Epithelial cell of prostate (primary cell): ENCODE data around the gene PWP2.
"Not testable (repeated sequence)": the region's sequence is repeated elsewhere in the genome, so short reads cannot be mapped to it uniquely, and the experiment has no call there.

Experiments used
- DNase-seq: peaks from one replicate; pipeline ENCODE4 v3.0.0-alpha.2; 2011; ENCODE audit warnings: low read depth, low spot score
- H3K27ac ChIP-seq: fragments of 450-650 bp; 2 replicates; pipeline ENCODE4 v1.5.1; 2017; ENCODE audit warnings: mild to moderate bottlenecking

The PWP2 gene

DNA sequence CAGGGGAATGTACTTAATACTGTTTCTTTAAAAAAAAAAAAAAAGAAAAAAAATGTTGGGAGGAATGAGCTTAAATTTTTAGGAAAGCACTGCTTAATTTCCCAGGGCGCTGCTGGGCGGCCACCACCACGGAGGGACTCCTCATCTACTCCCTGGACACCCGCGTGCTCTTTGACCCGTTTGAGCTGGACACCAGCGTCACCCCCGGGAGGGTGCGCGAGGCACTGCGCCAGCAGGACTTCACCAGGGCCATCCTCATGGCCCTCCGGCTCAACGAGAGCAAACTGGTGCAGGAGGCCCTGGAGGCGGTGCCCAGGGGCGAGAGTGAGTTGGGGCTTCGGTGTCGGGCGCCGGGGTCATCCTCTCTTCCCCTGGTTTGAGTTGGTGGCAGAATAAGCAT, 20.6 kb downstream of the PWP2 start:
- DNase-seq, H3K27ac ChIP-seq: not testable (repeated sequence)

DNA sequence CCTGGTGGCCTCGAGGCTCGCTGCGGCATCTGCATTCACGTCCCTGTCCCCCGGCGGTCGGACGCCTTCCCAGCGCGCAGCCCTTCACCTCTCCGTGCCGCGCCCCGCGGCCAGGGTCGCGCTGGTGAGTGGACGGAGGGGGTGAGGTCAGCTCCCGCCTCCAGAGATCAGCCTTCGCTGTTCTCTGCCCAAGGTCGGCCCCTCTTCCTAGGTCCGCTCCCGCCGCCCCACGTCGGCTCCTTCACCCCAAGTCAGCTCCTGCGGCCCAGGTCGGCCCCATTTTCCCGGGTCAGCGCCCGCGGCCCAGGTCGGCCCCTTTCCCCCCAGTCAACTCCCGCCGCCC, 26.5 kb downstream of the PWP2 start:
- H3K27ac ChIP-seq, DNase-seq: not testable (repeated sequence)

DNA sequence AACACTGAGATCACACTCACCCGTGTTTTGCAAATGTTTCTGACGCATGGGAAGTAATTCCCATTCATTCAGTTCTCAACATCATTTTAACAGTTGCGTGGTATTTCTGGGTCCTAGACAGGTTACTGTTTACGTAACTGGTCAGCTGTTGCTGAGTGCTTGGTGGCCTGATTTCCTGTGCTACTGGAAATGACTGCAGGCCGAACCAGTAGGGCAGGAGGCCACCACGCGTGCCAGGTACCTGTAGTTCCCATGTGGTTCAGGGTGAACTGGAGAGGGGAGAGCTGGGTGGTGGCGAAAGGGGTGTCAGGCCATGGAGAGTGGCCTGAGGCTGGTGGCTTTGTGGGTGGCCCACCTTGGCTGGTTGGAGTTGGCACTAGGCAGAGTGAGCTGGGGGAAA, 27.5 kb downstream of the PWP2 start:
- DNase-seq, H3K27ac ChIP-seq: not testable (repeated sequence)

DNA sequence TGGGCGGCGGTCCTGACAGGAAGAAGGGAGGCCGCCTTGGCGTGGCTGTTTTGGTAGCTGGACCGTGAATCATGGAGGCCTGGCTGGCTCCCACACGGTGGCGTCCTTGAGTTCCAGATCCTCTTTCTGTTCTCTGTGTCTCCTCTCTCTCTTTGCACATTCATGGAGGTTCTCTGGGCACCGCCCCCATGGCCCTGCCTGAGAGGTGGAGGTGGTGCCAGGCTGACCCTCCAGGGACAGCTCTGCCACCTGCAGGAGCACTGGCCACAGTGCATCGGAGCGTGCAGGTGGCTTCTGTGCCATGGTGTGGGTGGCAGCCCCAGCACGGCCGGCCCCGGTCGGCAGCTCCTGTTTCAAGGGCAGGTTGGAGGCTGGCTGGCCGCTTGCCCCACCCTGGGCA, 30.8 kb downstream of the PWP2 start:
- not testable (repeated sequence) for H3K27ac ChIP-seq, DNase-seq

DNA sequence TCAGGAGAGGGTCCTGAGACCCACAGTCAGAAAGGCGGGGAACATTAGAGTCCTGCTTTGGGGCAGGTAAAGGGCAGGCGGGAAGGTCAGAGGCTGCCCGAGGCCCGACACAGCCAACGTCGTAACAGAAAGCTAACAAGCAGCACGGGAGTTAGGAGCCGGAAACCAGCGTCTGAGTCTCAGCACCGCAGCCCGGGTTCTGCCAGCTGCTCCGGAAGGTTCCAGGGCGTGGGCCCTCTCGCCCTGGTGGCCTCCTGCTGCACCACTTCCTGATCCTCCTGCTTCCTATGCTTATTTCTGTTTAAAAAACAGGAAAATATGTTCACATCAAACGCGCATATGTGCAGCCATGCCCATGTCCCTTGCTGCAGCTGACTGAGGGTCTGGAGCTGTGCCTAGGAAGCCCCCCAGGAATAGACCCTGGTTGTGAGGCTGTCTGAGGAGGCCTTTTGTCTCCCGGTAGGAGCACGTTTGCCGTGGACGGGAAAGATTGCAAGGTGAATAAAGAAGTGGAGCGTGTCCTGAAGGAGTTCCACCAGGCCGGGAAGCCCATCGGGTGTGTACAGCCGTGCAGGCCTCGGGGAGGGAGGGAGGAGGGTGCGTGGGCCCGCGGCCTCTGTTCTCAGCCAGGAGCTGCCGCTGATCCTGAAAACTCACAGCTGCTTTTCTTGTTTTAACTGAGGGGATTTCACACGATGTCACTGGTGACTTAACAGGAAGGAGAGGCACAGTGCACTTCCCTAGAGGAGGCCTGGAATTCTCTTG, 32.8 kb downstream of the PWP2 start:
- H3K27ac ChIP-seq, DNase-seq: not testable (repeated sequence)

DNA sequence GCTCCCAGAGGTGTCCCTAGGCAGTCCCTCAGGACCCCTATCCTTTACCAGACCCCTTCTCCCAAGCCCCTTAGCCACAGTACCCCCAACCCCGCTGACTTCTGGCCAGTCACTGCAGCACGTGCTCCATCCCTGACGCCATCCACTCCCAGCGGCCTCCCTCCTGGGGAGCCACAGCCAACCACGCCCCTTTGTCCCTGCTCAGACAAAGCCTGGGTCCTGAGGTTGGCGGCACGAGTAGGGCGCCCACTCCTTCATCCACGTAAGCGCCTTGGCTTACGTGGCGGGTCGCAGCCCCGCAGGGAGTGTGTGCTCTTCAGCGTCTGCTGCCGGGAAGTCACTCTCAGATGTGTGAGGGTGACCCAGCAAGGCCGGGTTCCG, 33.3 kb downstream of the PWP2 start:
- not testable (repeated sequence) for H3K27ac ChIP-seq, DNase-seq

DNA sequence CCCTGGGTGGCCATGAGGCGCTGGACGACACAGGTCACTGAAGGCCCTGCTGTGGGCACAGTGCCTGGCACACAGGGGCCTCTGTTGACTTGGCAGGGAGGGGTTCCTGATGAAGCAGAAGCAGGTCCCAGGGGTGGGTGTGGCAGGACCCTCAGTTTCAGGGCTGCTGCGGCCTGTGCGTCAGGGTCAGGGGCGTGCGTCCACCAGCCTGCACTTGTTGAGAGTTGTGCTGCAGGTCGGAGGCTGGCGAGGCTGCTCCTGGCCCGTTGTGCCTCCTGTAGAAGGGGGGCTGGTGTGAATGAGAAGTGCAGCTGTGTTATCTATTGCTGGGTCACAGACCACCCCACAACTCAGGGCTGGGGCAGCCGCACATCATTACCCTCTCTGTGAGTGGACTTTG, 35.3 kb downstream of the PWP2 start:
- not testable (repeated sequence) for H3K27ac ChIP-seq

DNA sequence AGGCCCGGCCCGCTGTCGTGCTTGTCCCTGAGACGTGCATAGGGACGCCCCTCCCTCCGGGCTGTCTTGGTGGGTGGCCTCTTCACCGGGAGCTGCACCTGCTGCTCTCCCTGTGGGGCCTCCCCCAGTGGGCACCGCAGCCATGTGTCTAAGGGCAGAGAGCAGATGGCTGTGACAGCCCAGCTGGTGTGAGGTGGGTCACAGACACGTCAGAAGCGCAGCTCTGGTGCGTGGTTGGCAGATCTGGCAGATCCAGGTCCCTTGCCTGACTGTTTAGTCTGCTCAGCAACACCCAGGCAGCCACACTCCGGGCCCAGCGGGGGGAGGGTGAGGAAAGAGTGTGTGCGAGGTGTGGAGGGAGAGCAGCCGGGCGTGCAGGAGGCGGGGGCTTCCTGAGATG, 36.2 kb downstream of the PWP2 start:
- DNase-seq, H3K27ac ChIP-seq: not testable (repeated sequence)

More for the DNA sequence above, 35.3 kb downstream of the PWP2 start:
- not testable (repeated sequence) for DNase-seq

DNA sequence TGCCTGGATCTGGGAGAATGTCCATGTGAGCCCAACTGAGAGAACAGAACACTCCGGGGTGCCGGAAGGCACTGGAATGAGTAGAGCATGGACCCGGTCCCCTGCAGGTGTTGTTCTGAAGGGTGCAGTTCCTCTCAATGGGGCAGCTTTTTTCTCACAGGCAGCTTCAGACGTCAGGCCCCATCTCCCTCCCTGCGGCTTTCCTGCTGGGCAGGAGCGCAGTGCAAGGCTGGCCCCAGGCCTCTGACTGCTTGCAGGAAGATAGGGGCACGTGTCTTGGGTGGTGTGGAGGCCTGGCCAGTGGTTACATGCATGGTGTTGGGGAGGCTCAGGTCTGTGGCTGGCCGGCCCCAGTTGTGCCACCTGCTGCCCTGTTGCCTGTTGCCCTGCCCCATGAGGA, 36.8 kb downstream of the PWP2 start:
- H3K27ac ChIP-seq, DNase-seq: not testable (repeated sequence)

DNA sequence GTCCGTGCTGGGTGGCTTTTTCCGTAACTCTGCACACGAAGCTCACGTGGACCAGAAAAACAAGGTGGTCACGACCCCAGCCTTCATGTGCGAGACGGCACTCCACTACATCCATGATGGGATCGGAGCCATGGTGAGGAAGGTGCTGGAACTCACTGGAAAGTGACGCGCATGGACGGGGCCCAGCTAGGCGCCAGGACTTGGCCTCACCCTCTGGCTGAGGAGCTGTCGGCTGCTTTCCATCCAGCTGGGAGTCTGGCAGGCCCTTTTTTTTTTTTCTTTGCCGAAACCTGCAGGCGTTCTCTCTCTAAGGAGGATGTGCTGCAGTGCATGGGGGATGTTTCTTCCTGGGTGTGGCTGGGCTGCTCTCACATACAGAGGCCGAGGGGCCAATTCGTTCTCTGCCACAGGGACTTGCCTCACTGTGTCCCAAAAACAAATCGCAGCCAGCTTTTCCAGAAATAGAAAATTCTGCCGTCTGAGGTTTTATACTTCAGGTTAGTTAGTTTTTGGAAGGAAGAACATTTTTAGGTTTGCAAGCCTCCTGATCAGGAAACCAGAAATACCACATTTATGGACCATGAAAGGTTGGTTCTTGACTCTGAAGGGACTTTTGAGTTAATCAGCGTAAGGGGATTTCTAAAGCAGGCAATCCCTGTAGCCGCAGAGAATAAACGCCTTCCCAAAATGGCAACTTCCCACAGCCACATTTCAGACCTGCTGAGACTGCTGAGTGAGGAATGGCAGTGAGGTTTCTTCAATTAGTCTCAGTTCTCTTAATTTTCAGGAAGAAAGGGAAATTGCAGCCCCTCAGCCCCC, 37.8 kb downstream of the PWP2 start:
- H3K27ac ChIP-seq, DNase-seq: not testable (repeated sequence)

DNA sequence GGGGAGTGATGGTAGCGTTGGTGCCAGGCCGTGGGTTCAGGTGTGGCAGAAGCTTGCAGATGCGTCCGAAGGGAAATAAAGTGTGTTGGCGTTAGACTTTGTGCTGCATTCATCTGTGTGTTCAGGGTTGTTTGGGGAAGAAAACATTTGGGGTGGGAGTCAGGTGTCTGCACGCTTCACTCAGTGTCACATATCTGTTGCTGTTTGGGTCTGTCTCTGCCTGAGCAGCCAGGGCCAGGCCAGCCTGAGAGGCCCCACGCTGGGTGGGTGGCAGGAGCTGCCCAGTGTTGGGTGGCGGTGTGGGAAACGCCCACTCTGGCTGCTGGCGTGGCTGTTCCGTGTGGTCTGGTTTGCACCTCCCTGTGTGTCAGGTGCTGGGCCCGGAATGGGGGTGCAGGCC, 38.4 kb downstream of the PWP2 start:
- DNase-seq, H3K27ac ChIP-seq: not testable (repeated sequence)

DNA sequence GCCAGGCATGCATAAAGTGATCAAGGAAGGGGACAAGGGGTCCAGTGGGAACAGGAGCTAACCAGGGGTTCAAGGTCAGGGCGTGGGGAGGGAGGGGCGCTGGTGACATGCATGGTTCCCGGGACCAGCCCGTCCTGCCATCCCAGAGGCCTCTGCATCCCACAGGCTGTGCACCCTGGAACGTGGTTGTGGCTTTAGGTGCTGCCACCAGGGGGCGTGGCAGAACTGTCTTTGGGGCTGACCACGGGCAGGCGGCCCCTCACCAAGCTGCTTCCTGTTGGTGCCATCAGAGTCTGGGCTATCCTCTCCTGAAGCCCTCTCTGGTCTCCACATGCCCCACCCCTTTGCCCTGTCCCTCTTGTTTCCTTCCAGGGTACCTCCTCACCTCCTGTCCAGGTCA, 39.9 kb downstream of the PWP2 start:
- not testable (repeated sequence) for H3K27ac ChIP-seq, DNase-seq

DNA sequence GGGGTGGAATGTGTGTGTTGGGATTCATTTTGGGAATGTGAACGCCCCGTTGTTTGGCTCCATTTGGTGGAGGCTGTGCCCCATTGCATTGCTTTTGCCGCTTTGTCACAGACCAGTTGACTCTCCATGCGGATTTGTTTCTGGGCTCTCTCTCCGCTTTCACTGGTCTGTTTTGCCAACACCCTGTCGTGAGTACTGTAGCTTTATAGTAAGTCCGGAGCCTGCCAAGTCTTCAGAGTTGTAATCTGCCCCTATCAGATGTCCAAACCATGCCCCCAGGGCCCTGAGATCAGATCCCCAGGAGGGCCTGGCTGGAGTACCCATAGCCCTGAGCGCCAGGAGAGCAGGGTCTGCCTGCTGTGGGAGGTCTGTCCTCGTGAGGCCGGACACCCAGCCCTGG, 43.1 kb downstream of the PWP2 start:
- DNase-seq = not testable (repeated sequence)

DNA sequence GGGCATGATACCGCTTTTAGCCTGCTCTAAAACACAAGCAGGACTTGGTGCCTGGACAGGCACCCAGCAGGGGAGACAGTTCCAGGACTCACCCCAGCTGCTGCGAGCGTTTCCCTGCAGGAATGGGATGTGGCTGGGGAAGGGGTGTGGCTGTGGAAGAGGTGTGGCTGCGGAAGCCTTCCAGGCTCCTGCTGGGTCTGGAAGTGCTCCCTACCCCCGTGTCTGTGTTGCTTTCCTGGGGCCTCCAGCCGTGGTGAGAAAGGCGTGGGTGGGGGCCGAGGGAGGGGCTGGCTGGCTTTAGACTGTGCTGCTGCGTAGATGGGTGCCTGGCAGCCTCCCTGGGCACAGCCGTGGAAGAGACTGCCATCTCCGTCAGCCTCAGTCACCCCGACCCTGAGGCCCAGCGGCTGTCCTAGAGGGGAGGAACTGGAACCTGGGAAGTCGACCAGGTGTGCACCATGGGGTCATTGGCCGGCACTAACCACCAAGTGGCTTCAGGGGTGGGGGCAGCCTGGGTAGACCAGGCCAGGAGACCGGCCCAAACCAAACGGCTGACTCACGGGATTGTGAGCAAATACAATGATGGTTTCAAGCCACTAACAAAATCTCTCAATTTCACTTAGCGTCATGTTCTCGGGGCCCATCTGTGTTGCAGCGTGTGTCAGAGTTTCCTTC, 46.2 kb downstream of the PWP2 start:
- DNase-seq, H3K27ac ChIP-seq: not testable (repeated sequence)

More for the DNA sequence above, 43.1 kb downstream of the PWP2 start:
- not testable (repeated sequence) for H3K27ac ChIP-seq

DNA sequence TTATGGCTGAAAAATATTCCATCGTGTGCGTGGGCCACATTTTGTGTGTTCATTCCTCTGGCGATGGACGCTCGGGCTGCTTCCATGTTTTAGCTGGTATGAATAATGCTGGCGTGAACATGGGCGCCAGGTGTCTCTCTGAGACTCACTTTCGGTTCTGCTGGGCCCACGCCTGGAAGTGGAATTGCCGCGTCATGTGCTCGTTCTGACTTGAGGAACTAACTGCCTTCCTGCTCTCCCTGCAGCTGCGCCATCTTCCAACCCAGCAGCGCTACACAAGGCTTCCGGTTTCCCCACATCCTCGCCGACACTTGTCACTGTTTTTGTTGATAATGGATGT, 46.7 kb downstream of the PWP2 start:
- DNase-seq, H3K27ac ChIP-seq: not testable (repeated sequence)

DNA sequence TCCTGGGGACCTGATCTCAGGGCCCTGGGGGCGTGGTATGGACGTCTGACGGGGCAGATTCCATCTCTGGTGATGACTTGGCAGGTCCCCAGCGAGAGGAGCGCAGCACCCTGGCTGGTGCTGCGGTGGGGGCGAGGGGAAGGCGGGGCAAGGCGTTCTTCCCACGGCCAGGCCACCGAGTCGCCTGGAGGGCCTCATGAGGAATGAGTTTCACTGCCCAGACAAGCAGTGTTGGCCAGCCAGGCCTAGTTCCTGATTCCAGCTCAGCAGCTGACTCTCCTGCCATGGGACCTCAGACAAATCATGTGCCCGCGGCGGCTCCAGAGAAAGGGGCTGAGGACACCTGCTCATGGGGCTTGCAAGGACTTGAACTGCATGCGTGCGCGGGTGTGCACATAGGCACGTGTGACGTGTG, 47.6 kb downstream of the PWP2 start:
- H3K27ac ChIP-seq, DNase-seq: not testable (repeated sequence)

DNA sequence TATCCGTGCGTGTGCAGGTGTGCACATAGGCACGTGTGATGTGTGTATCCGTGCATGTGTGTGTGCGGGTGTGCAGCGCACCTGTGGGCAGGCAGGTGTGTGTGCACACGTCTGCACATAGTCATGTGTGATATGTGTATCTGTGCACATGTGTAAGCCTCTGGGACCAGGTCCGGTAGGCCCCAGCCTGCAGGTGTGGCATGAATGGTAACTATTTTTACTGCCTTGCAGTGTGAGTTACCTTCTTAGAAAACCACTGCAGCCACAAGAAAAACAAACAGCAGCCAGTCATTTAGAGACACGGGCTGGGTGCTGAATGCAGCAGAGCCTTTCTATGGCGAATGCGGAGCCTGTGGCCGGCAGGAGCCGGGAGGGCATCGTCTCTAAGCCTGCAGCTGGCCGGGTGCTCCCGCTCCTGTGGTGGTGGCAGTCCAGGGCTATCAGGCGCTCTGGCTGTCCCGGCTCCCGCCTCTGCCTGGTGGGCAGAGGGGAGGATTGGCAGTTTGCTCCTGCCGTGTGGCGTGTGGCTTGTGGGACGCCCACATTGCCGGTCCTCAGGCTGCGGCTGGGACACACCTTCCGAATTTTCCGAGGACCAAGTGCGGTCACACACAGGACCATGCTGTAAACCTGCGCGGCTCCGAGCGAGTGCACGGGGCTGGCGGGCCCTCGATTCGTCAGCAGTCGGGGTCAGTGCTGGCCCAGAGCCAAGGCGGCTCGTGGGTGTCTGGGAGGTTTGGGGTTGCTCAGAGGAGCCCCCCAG, 48.2 kb downstream of the PWP2 start:
- not testable (repeated sequence) for DNase-seq, H3K27ac ChIP-seq

DNA sequence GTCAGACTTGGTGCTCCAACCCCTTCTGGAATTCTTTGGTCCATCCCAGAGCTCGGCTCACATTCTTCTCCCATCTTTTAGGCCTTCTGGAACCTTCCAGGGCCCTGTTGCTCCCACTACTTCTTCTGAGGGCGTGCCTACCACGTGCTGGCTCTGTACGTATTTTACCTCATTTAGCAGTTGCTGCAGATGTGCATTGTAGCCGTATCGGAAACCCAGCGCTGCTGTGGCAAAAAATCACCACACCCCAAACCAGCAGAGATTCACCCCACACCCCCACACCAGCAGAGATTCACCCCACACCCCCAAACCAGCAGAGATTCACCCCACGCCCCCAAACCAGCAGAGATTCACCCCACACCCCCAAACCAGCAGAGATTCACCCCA, 48.8 kb downstream of the PWP2 start:
- H3K27ac ChIP-seq, DNase-seq: not testable (repeated sequence)

DNA sequence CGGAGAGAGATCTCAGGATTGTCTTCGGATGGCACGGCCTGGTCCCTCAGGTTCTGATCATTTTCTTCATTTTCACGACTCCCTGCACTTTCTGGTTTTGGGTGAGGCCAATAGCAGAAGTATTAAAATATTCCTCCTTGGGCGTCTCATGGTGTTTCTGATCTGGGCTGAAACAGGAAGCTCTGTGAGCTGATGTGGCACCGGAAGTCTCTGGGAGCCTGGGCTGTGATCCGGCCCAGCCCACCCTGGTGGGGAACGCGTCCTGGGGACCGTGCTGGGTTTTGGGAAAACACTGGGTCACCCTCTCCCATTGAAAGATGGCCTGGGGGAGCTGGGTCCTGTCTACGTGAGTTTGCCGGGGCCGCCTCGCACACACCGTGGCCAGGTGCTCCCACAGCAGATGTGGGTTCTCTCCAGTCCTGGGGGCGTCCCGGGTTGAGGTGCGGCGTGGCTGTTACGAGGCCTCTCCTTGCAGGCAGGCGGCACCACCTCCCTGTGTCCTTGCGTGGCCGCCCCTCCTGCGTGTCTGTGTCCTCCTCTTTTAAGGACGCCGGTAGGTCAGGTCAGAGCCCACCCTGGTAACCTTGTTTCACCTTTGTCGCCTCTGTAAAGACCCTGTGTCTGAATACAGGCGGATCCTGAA, 50.4 kb downstream of the PWP2 start:
- not testable (repeated sequence) for H3K27ac ChIP-seq, DNase-seq

DNA sequence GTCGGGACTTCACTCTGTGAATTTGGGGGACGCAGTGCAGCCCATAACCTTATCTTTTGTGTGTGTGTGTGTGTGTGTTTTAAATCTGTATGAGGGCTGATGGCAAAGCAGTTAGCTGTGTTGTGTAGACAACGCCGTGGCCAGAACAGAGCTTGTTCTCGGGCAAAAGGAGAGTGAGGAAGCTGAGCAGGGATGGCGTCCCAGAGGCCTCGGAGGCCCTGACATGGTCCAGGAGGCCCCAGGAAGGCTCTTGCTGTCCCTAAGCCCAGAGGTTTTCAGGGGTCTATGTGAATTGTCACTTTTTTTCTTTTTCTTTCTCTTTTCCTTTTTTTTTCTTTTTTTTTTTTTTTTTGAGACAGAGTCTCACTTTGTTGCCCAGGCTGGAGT, 50.9 kb downstream of the PWP2 start:
- DNase-seq, H3K27ac ChIP-seq: not testable (repeated sequence)
